ENCODE data around the gene PTPRO.

GRCh38 chr12:15439459-15439858, 117.2 kb downstream of the PTPRO start:
- TF ChIP-seq CTCF (IDR thresholded peaks at IDR 0.05) = no peak
- no peak for TF ChIP-seq POLR2AphosphoS5 (IDR thresholded peaks at IDR 0.05; ENCODE audit: low read depth, low read length)
- no peak for TF ChIP-seq NRF1 (IDR thresholded peaks at IDR 0.05; ENCODE audit: low read depth, low read length)
- no peak for TF ChIP-seq JUND (IDR thresholded peaks at IDR 0.05)

Data from SK-N-SH (cell line).